K562 (cell line): ENCODE results near the gene PRR7. TPM values are rescaled to one million over a fixed set of nuclear protein-coding genes. Genes with fewer than 3 reads are reported as not detected.

Experiments used
- HDAC2 ChIP-seq: fragments of 450-650 bp; IDR thresholded peaks from 2 replicates; pipeline ENCODE4 v1.6.1; 2016; ENCODE audit warnings: mild to moderate bottlenecking
- HIVEP1 ChIP-seq: fragments of 250-450 bp; sonication (Bioruptor Pico); IDR thresholded peaks from 2 replicates; pipeline ENCODE4 v1.4.0; 2020; ENCODE audit warnings: mild to moderate bottlenecking
- HMG20A ChIP-seq: fragments of 450-650 bp; formaldehyde crosslinking; conservative IDR thresholded peaks from 2 replicates; pipeline ENCODE4 v1.4.0; 2020; ENCODE audit warnings: mild to moderate bottlenecking, mixed read lengths
- ILF3 ChIP-seq: fragments of 450-650 bp; IDR thresholded peaks from 2 replicates; pipeline ENCODE4 v1.6.1; 2018; ENCODE audit warnings: antibody characterized with exemption, mild to moderate bottlenecking, moderate library complexity, borderline replicate concordance
- JUND ChIP-seq, 2 experiments: IDR thresholded peaks; 2 replicates in 1 of 2; 3 replicates in 1 of 2; pipeline ENCODE4 v1.6.1; 2011; ENCODE audit warnings: borderline replicate concordance in 2 of 2, low read depth in 2 of 2, low read length in 2 of 2, improper control_type of control experiment in 1 of 2, missing biosample characterization in 1 of 2, missing genetic modification characterization in 1 of 2, missing genetic modification reagents in 1 of 2
- KAT8 ChIP-seq: fragments of 450-650 bp; IDR thresholded peaks from 2 replicates; pipeline ENCODE4 v1.6.1; 2016; ENCODE audit warnings: low read depth, mild to moderate bottlenecking
- KHSRP ChIP-seq: fragments of 450-650 bp; IDR thresholded peaks from 2 replicates; pipeline ENCODE4 v1.6.1; 2017
- MAZ ChIP-seq, 2 experiments: fragments of 450-650 bp in 1 of 2; sonication (generic) in 1 of 2; formaldehyde crosslinking; IDR thresholded peaks in 1 of 2; conservative IDR thresholded peaks in 1 of 2; 2 replicates each; pipeline versions ENCODE4 v1.4.0 to v1.5.0; 2020; ENCODE audit warnings: mild to moderate bottlenecking in 1 of 2, missing genetic modification reagents in 1 of 2
- NFXL1 ChIP-seq: fragments of 450-650 bp; formaldehyde crosslinking; IDR thresholded peaks from 2 replicates; pipeline ENCODE4 v1.4.0; 2021; ENCODE audit warnings: mild to moderate bottlenecking
- NONO ChIP-seq, 2 experiments: fragments of 200-400 bp in 1 of 2; fragments of 450-650 bp in 1 of 2; formaldehyde crosslinking in 1 of 2; IDR thresholded peaks; 2 replicates each; pipeline ENCODE4 v1.6.1; 2017; ENCODE audit warnings: low read depth in 2 of 2, mild to moderate bottlenecking in 2 of 2, moderate library complexity in 2 of 2, low read length in 1 of 2
- POU5F1 ChIP-seq: fragments of 150-350 bp; IDR thresholded peaks from 2 replicates; pipeline ENCODE4 v1.6.1; 2014; ENCODE audit warnings: borderline replicate concordance, low read length, low read depth, mild to moderate bottlenecking; ENCODE audit not compliant: partially characterized antibody
- STAT5A ChIP-seq: IDR thresholded peaks from 2 replicates; pipeline ENCODE4 v1.6.1; 2012; ENCODE audit warnings: low read length, inconsistent platforms, borderline replicate concordance
- SUPT5H ChIP-seq: fragments of 450-650 bp; IDR thresholded peaks from 2 replicates; pipeline ENCODE4 v1.6.1; 2016
- TCFL5 ChIP-seq: fragments of 250-450 bp; sonication (Bioruptor Pico); conservative IDR thresholded peaks from 2 replicates; pipeline ENCODE4 v1.6.1; 2021; ENCODE audit warnings: mild to moderate bottlenecking, moderate library complexity, matching md5 sums
- YY1 ChIP-seq, 3 experiments: IDR thresholded peaks; 2 replicates each; pipeline ENCODE4 v1.6.1; 2011; ENCODE audit warnings: low read length in 2 of 3, mild to moderate bottlenecking in 2 of 3, moderate library complexity in 2 of 3, borderline replicate concordance in 1 of 3, control low read depth in 1 of 3, low read depth in 1 of 3; ENCODE audit not compliant: insufficient read depth in 3 of 3, insufficient replicate concordance in 2 of 3, control insufficient read depth in 1 of 3, insufficient read length in 1 of 3; ENCODE audit errors: extremely low read depth in 1 of 3
- ZBED1 ChIP-seq: IDR thresholded peaks from 2 replicates; pipeline ENCODE4 v1.6.1; 2014
- ZFP30 ChIP-seq: fragments of 250-450 bp; sonication (Bioruptor Pico); IDR thresholded peaks from 2 replicates; pipeline ENCODE4 v1.8.0; 2022; ENCODE audit warnings: moderate library complexity, mild to moderate bottlenecking, inconsistent platforms, borderline replicate concordance
- ZFPM2 ChIP-seq: fragments of 250-450 bp; sonication (Bioruptor Pico); IDR thresholded peaks from 2 replicates; pipeline ENCODE4 v1.5.1; 2022; ENCODE audit warnings: mild to moderate bottlenecking
- ZNF232 ChIP-seq: sonication (generic); formaldehyde crosslinking; IDR thresholded peaks from 2 replicates; pipeline ENCODE4 v1.8.0; 2022; ENCODE audit warnings: mild to moderate bottlenecking, missing genetic modification reagents
- ZNF347 ChIP-seq: fragments of 450-650 bp; formaldehyde crosslinking; IDR thresholded peaks from 2 replicates; pipeline ENCODE4 v1.4.0; 2020; ENCODE audit warnings: low read depth, mild to moderate bottlenecking, moderate library complexity
- ZNF561 ChIP-seq: fragments of 450-650 bp; formaldehyde crosslinking; conservative IDR thresholded peaks from 2 replicates; pipeline ENCODE4 v1.4.0; 2020; ENCODE audit warnings: mild to moderate bottlenecking, moderate library complexity
- polyA plus RNA-seq, 8 experiments: library from polyadenylated mRNA; depleted of rRNA in 4 of 8; stranded (reverse) in 5 of 8; unstranded in 3 of 8; fragments of >200 nt; fragmentation: Nextera tagmentation in 2 of 8; fragmentation: Illumina TruSeq in 1 of 8; extraction: Ambion mirVana in 2 of 8; extraction: Trizol in 1 of 8; gene quantifications; 2 replicates each; pipeline versions ENCODE4 v1.2.1 to v1.2.3, GENCODE V29; 2011 to 2014; ENCODE audit warnings: inconsistent platforms in 1 of 8, missing spikeins in 1 of 8
- total RNA-seq, 7 experiments: library from RNA; depleted of rRNA in 6 of 7; stranded (reverse); fragments of >200 nt in 6 of 7; fragmentation: Illumina TruSeq in 2 of 7; extraction: Trizol in 2 of 7; gene quantifications; 2 replicates each; pipeline versions ENCODE4 v1.2.1 to v1.2.3, GENCODE V29; 2011 to 2021; ENCODE audit warnings: low replicate concordance in 1 of 7
- TF ChIP-seq, protein P1 (sequence below): fragments of 250-450 bp; sonication (Bioruptor Pico); IDR thresholded peaks from 2 replicates; pipeline ENCODE4 v1.5.0; 2021
- TF ChIP-seq, protein P2 (sequence below): fragments of 450-650 bp; IDR thresholded peaks from 2 replicates; pipeline ENCODE4 v1.6.1; 2016; ENCODE audit warnings: low read depth, mild to moderate bottlenecking, moderate library complexity
- TF ChIP-seq, protein P3 (sequence below): fragments of 150-350 bp; conservative IDR thresholded peaks from 2 replicates; pipeline ENCODE4 v1.6.1; 2014; ENCODE audit warnings: low read length

Gene PRR7
- total and polyA plus RNA-seq, 9 of the 15 experiments (the other 6 are each of a cell fraction or from before 2014, with no cell fraction given), result 0.80 to 11.3 (median 10.4) TPM; not detected in 4

DNA sequence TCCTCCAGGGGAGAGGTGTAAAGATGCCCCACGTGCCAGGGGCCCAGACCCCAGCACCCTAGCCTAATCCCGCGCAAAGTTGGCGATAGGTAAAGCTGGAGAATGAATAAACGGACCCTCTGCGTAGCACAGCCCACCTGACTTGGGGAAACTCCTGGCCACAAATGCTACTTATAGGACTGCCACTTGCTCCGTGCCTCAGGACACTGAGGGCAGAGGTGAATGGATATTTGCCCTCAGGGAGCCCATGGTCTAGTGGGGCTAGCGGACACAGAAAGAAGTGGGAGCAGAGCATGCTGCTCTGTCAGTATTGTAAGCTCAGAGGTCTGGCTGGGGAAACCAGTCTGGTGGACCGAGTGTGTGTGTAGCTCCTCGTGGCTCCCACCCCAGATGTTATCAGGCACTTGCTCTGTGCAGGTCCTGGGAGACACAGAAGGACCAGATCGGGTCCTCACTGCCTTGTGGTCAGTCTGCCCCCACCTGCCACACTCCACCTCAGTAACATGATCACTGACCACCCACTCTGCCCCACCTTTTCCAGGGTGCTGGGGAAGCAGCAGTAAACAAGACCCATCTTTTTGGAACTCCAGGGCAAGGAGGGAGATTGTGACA, 19.3 kb upstream of the PRR7 start (continued):
- TF ChIP-seq, protein P1, sequence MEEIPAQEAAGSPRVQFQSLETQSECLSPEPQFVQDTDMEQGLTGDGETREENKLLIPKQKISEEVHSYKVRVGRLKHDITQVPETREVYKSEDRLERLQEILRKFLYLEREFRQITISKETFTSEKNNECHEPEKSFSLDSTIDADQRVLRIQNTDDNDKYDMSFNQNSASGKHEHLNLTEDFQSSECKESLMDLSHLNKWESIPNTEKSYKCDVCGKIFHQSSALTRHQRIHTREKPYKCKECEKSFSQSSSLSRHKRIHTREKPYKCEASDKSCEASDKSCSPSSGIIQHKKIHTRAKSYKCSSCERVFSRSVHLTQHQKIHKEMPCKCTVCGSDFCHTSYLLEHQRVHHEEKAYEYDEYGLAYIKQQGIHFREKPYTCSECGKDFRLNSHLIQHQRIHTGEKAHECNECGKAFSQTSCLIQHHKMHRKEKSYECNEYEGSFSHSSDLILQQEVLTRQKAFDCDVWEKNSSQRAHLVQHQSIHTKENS, result no peak
- 0 out of 4 replicates have a peak, but pooled peaks of 1 of the 2 experiments have one; percentile 2 for TF ChIP-seq MAZ (CRISPR knock-in tag; conservative IDR thresholded peaks at IDR 0.05 in 1 of 2, IDR thresholded peaks at IDR 0.05 in 1 of 2)
- TF ChIP-seq STAT5A, result no peak
- no peak for TF ChIP-seq JUND (IDR thresholded peaks at IDR 0.05; ENCODE audit: borderline replicate concordance, low read depth, low read length)
- no peak for TF ChIP-seq JUND (tag; IDR thresholded peaks at IDR 0.05; ENCODE audit: borderline replicate concordance, low read depth, low read length)
- no peak for TF ChIP-seq ILF3
- TF ChIP-seq NONO (IDR thresholded peaks at IDR 0.05; ENCODE audit: low read depth in 2 of 2, low read length in 1 of 2), result no peak
- peak; percentile 55; the same call in 1 of the 2 replicates for TF ChIP-seq SUPT5H
- no peak for TF ChIP-seq ZBED1
- no peak for TF ChIP-seq KAT8
- TF ChIP-seq ZNF561 (CRISPR knock-in tag), result no peak
- no peak for TF ChIP-seq NFXL1 (CRISPR knock-in tag)
- peak; percentile 15; the same call in 1 of the 2 replicates for TF ChIP-seq ZNF232 (CRISPR knock-in tag)
- TF ChIP-seq HIVEP1 (CRISPR knock-in tag), result no peak
- TF ChIP-seq, protein P2, sequence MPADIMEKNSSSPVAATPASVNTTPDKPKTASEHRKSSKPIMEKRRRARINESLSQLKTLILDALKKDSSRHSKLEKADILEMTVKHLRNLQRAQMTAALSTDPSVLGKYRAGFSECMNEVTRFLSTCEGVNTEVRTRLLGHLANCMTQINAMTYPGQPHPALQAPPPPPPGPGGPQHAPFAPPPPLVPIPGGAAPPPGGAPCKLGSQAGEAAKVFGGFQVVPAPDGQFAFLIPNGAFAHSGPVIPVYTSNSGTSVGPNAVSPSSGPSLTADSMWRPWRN, result no peak
- no peak for TF ChIP-seq ZNF347 (CRISPR knock-in tag)
- TF ChIP-seq TCFL5 (CRISPR knock-in tag), result no peak
- no peak for TF ChIP-seq KHSRP
- no peak for TF ChIP-seq ZFP30 (CRISPR knock-in tag)
- TF ChIP-seq, protein P3, sequence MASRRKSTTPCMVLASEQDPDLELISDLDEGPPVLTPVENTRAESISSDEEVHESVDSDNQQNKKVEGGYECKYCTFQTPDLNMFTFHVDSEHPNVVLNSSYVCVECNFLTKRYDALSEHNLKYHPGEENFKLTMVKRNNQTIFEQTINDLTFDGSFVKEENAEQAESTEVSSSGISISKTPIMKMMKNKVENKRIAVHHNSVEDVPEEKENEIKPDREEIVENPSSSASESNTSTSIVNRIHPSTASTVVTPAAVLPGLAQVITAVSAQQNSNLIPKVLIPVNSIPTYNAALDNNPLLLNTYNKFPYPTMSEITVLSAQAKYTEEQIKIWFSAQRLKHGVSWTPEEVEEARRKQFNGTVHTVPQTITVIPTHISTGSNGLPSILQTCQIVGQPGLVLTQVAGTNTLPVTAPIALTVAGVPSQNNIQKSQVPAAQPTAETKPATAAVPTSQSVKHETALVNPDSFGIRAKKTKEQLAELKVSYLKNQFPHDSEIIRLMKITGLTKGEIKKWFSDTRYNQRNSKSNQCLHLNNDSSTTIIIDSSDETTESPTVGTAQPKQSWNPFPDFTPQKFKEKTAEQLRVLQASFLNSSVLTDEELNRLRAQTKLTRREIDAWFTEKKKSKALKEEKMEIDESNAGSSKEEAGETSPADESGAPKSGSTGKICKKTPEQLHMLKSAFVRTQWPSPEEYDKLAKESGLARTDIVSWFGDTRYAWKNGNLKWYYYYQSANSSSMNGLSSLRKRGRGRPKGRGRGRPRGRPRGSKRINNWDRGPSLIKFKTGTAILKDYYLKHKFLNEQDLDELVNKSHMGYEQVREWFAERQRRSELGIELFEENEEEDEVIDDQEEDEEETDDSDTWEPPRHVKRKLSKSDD, result no peak
- TF ChIP-seq YY1 (IDR thresholded peaks at IDR 0.05; ENCODE audit: borderline replicate concordance in 1 of 3, control insufficient read depth in 1 of 3, extremely low read depth in 1 of 3, insufficient read depth in 3 of 3, insufficient read length in 1 of 3, insufficient replicate concordance in 2 of 3, low read depth in 1 of 3, low read length in 2 of 3), result no peak
- TF ChIP-seq HDAC2, result 0 out of 2 replicates have a peak, but pooled peaks have one; percentile 29
- no peak for TF ChIP-seq ZFPM2 (CRISPR knock-in tag)
- no peak for TF ChIP-seq POU5F1
- no peak for TF ChIP-seq HMG20A (CRISPR knock-in tag)
